ENCODE data around the gene ABCG4.

The ABCG4 gene

GRCh38 chr11:119209186-119209585 lies 60.3 kb downstream of the ABCG4 start:
- no peak for DNase-seq

DNA sequence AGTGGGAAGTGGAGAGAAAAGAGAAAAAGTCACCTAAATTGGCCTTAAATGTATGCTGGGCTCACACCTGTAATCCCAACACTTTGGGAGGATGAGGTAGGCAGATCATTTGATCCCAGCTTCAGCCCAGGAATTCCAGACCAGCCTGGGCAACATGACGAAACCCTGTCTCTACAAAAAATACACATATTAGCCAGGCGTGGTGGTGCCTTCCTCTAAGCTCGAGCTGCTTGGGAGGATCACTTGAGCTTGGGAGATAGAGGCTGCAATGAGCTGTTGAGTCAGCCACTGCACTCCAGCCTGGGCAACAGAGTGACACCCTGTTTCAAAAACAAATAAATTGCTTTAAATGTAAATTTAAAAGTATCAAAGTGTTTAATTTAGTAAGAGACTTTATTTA lies 61.2 kb downstream of the ABCG4 start:
- DNase-seq = no peak
